Nephron (organoid): ENCODE data around the gene SYT6.

ENCODE experiments used
- H3K27ac Mint-ChIP-seq, 3 experiments: 2 replicates each; pipeline ENCODE4 v1.8.0; 2020; ENCODE audit warnings: mixed read lengths in 3 of 3, mild to moderate bottlenecking in 2 of 3, moderate library complexity in 1 of 3
- H3K27me3 Mint-ChIP-seq: 2 replicates; pipeline ENCODE4 v1.8.0; 2021; ENCODE audit warnings: low read depth, mild to moderate bottlenecking, moderate library complexity, mixed read lengths
- H3K36me3 Mint-ChIP-seq: 2 replicates; pipeline ENCODE4 v1.8.0; 2020; ENCODE audit warnings: low read depth, mixed read lengths
- H3K4me1 Mint-ChIP-seq: 2 replicates; pipeline ENCODE4 v1.8.0; 2020; ENCODE audit warnings: mixed read lengths
- H3K4me3 Mint-ChIP-seq, 3 experiments: 2 replicates each; pipeline ENCODE4 v1.8.0; 2020; ENCODE audit warnings: mild to moderate bottlenecking in 3 of 3, mixed read lengths in 3 of 3, moderate library complexity in 2 of 3
- H3K9me3 Mint-ChIP-seq: 2 replicates; pipeline ENCODE4 v1.8.0; 2020; ENCODE audit warnings: mixed read lengths
- TF ChIP-seq, protein P1 (sequence below), 3 experiments: fragments of 200-600 bp; sonication (generic); IDR thresholded peaks; one replicate each; pipeline ENCODE4 v1.5.0; 2021; ENCODE audit warnings: antibody characterized with exemption in 3 of 3; ENCODE audit not compliant: unreplicated experiment in 3 of 3

Gene SYT6

DNA sequence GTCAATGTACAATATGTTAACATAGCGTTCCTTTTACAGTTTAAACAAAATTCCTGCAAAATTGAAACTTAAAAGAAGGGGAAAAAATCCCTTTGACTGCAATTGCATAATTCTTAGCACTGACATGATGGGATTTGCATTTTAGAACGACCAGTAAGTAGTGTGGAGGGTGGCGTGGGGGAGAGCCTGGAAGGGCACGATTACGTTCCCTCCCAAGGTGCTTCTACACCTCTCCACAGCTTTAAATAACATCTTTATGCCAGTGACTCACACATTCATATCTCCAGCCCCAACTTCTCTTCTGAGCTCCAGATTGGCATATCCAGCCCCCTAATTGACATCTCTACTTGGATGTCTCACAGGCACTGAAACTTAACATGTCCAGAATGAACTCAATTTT is 110.1 kb downstream of the SYT6 start:
- Mint-ChIP-seq H3K27ac (no peak overlapping the region), H3K4me3 (no peak overlapping the region), H3K4me1 (no peaks in the 10 kb centered on the region), H3K27me3 (peaks cover 7% of the 10 kb centered on the region), H3K36me3 (no peaks in the 10 kb centered on the region), H3K9me3 (peaks cover 8% of the 10 kb centered on the region)
- TF ChIP-seq, protein P1, sequence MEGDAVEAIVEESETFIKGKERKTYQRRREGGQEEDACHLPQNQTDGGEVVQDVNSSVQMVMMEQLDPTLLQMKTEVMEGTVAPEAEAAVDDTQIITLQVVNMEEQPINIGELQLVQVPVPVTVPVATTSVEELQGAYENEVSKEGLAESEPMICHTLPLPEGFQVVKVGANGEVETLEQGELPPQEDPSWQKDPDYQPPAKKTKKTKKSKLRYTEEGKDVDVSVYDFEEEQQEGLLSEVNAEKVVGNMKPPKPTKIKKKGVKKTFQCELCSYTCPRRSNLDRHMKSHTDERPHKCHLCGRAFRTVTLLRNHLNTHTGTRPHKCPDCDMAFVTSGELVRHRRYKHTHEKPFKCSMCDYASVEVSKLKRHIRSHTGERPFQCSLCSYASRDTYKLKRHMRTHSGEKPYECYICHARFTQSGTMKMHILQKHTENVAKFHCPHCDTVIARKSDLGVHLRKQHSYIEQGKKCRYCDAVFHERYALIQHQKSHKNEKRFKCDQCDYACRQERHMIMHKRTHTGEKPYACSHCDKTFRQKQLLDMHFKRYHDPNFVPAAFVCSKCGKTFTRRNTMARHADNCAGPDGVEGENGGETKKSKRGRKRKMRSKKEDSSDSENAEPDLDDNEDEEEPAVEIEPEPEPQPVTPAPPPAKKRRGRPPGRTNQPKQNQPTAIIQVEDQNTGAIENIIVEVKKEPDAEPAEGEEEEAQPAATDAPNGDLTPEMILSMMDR (IDR thresholded peaks at IDR 0.05; ENCODE audit: unreplicated experiment in 3 of 3) = no peak

DNA sequence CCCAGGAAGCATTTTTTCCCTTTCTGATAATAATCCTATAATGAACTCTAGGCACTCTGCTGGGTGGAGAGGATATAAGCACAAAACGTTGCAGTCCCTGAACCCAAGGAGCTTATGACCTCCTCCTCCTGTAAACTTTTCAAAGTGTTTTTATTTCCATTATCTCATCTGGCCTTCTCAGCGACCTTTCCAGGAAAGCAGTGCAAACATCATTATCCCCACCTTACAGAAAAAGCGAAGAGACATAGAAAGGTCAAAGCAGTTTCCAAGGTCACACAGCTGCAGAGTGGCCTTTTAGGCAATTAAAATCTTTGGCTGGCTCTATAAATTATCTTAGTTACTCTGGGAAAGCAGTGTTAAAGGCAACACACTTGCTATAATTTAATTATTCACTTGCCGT is 110.6 kb downstream of the SYT6 start:
- TF ChIP-seq, protein P1 (IDR thresholded peaks at IDR 0.05; ENCODE audit: unreplicated experiment in 3 of 3) = no peak
- Mint-ChIP-seq H3K9me3 (peaks cover 5% of the 10 kb centered on the region), H3K4me1 (no peaks in the 10 kb centered on the region), H3K27ac (no peak overlapping the region), H3K27me3 (peaks cover 7% of the 10 kb centered on the region), H3K4me3 (no peak overlapping the region), H3K36me3 (no peaks in the 10 kb centered on the region)

GRCh38 chr1:114040273-114041015 is 113.2 kb downstream of the SYT6 start:
- H3K4me3 Mint-ChIP-seq = no peak overlapping the region
- no peaks in the 10 kb centered on the region for H3K4me1 Mint-ChIP-seq
- TF ChIP-seq, protein P1 (IDR thresholded peaks at IDR 0.05; ENCODE audit: unreplicated experiment in 3 of 3) = no peak
- no peaks in the 10 kb centered on the region for H3K36me3 Mint-ChIP-seq
- peaks cover 7% of the 10 kb centered on the region for H3K27me3 Mint-ChIP-seq
- H3K9me3 Mint-ChIP-seq = no peaks in the 10 kb centered on the region
- no peak overlapping the region for H3K27ac Mint-ChIP-seq
